Adrenal gland (tissue), 5 donors: Measurements from ENCODE around the gene CCL28.

Experiments used
- POLR2A ChIP-seq, 2 donors: fragments of 450-650 bp; IDR thresholded peaks; one replicate each; pipeline ENCODE4 v1.6.1; 2017; ENCODE audit warnings: antibody characterized with exemption in 2 of 2, mild to moderate bottlenecking in 2 of 2, moderate library complexity in 1 of 2
- TF ChIP-seq, protein P1 (sequence below), 6 experiments: fragments of 450-650 bp in 4 of 6; fragments of 200-600 bp in 2 of 6; sonication (generic) in 1 of 6; IDR thresholded peaks; 1 replicate in 5 of 6; 2 replicates in 1 of 6; pipeline versions ENCODE4 v1.5.1 to v1.8.0; 2016 to 2021; ENCODE audit warnings: antibody characterized with exemption in 6 of 6, mild to moderate bottlenecking in 2 of 6, moderate library complexity in 1 of 6
- donor health status: DM: no; HTN: no; CAD: no.

DNA sequence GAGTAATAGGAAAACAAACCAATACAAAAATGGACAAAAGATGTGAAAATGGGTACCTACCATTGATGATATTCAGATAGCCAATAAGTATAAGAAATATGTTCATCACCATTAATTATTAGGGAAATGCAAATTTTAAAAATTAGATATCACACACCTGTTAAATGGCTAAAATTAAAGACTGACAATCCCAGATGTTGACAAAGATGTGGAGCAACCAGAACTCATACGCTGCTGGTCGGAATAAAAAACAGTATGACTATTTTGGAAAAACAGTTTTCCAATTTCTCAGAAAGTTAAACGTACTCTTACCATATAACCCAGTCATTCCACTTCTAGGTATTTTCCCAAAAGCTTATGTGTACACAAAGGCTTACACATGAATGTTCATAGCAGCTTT is 44.4 kb upstream of the CCL28 start:
- TF ChIP-seq, protein P1, sequence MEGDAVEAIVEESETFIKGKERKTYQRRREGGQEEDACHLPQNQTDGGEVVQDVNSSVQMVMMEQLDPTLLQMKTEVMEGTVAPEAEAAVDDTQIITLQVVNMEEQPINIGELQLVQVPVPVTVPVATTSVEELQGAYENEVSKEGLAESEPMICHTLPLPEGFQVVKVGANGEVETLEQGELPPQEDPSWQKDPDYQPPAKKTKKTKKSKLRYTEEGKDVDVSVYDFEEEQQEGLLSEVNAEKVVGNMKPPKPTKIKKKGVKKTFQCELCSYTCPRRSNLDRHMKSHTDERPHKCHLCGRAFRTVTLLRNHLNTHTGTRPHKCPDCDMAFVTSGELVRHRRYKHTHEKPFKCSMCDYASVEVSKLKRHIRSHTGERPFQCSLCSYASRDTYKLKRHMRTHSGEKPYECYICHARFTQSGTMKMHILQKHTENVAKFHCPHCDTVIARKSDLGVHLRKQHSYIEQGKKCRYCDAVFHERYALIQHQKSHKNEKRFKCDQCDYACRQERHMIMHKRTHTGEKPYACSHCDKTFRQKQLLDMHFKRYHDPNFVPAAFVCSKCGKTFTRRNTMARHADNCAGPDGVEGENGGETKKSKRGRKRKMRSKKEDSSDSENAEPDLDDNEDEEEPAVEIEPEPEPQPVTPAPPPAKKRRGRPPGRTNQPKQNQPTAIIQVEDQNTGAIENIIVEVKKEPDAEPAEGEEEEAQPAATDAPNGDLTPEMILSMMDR (IDR thresholded peaks at IDR 0.05): no peak
- TF ChIP-seq POLR2A (IDR thresholded peaks at IDR 0.05): no peak
